Stimulated activated CD4-positive, alpha-beta T cell treated with anti-CD3 and anti-CD28 coated beads, TNF-alpha, amount 100 ng/mL, for 24 hours (primary cell): ENCODE measurements around the gene SPATA32.

Experiments used
- DNase-seq, 3 experiments: peaks; one replicate each; pipeline ENCODE4 v3.0.0-alpha.2; 2020; ENCODE audit warnings: low read depth in 3 of 3

SPATA32 gene

DNA sequence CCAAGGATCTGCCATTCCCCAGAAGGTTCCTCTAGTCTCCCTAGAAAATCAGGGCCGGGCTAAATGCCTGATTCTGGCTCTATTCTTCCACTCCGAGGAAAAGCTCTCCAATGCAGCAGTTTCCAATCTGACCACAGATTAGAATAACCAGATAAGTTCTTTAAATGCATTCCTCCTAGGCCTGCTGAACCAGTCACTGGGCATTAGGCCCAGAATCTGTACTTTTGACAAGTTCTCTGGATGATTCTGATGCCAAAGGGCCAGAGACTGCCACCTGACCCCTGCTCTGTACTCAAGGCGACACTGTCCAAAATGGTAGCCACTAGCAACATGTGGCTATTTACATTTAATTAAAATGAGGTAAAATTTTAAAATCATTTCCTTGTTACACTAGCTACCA, 32.6 kb upstream of the SPATA32 start:
- DNase-seq, result no peak

DNA sequence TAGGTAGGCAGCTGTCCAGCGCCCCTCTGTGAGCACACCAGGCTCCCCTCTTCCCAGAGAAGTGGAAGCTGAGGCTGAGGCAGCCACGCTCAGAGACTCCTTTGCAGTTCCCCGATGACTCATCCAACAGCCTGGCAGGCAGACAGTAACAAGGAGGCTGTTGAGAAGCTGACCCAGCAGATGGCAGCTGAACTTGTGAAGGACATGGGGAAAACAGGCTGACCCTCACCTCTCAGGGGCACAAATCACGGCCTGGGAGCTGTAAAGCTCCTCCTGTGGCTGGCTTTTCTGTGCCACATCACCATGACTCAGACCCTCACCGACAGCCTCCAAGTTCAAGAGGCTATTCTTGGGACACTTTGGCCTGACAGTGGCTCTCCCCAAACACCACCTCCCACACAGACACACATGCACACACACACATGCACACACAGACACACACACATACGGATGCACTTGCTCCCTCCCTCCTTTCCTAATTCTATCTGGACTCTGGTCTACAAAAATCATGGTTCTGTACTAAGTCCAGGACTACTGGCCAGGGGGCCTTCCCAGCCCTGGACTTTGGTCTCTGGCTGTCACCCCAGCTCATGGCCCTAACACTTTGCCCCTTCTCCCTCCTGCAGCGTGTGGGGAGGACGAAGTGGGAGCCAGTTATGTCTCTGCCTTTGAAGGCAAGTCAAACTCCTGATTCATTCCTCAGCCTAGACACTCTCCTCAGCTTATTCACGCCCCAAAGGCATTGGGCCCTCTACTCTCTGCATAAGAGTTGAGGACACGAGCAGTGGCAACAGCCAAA, 31.7 kb upstream of the SPATA32 start:
- DNase-seq, result no peak

DNA sequence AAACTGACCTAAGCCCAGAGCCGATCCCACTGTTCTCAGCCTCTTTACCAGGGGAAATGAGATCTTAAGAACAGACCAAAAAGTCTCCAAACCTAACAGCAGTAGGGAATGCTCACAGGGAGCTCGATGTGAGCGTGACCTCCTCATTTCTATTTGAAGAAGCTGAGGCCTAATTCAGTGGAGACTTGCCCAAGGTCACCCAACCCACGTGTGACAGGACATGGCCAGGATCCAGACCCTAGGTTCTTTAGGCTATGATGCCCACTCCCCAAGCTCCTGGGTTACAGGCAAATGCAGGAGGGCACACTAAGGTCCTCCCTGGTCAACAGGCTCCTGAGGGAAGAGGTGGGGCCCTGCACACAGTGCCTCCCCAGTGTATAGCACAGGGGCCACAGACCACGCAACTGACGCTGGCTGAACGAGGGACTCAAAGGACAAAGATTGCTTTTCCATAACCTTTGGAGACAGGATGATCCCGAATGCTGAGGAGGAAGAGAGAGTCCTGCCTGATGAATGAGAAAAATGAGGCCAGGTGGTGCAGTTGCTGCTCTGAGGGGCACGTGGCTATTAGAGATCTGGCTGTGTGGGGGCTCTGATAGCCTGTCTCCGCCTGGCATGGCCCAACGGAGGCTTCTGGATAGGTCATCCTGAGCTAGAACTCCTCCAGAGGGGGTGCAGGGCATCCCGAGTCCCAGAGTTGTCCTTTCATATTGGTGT, 31.0 kb upstream of the SPATA32 start:
- no peak for DNase-seq

DNA sequence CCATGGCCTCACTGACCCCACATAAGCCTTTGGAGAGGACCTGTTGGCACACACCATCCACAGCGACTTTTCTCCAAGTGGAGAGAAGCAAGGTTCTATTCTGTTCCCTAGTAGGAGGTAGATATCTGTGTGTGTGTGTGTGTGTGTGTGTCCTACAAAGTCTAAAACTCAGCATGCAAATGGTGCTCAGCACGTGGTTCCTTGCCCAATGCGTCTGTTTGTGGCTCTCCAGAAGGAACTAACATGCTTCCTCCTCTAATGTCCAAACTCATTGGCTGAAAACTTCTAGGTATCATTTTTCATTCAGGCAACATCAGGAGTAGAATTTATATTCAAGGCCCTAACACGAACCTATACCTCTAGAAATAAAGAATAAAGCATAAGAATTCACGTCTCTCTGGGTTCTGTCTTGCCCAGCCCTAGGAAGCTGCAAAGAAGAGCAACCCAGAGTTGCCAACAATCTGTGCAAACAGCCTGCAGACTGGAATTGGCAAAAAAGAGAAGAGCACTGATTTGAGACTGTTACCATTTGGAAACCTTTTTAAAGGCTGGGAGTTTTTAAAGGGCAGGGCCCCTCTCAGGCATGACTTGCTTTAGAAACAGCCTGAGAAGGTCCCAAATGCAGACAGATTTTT, 29.4 kb upstream of the SPATA32 start:
- no peak for DNase-seq

DNA sequence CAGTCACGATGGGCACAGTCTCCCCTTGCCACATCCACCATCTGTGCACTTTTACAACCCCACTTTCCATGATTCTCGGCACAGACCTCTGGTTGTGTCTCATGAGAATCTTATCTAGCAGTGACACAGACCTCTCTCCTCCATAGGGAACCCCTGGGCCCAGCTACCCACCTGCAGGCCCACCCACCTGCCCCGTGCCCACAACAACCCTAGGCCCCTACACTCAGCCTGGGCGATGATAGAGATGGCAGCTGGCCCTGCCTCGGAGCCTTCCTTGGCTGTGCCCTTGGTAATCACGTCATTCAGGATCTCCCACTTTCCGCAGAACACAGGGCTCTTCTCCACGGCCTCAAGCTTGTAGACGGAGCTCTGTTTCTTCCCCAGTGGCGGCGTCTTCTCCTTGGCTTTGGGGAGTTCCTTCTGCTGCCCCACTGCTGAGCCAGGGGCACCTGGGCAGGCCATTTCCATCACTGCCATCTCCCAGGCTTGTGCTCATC, 28.4 kb upstream of the SPATA32 start:
- no peak for DNase-seq

DNA sequence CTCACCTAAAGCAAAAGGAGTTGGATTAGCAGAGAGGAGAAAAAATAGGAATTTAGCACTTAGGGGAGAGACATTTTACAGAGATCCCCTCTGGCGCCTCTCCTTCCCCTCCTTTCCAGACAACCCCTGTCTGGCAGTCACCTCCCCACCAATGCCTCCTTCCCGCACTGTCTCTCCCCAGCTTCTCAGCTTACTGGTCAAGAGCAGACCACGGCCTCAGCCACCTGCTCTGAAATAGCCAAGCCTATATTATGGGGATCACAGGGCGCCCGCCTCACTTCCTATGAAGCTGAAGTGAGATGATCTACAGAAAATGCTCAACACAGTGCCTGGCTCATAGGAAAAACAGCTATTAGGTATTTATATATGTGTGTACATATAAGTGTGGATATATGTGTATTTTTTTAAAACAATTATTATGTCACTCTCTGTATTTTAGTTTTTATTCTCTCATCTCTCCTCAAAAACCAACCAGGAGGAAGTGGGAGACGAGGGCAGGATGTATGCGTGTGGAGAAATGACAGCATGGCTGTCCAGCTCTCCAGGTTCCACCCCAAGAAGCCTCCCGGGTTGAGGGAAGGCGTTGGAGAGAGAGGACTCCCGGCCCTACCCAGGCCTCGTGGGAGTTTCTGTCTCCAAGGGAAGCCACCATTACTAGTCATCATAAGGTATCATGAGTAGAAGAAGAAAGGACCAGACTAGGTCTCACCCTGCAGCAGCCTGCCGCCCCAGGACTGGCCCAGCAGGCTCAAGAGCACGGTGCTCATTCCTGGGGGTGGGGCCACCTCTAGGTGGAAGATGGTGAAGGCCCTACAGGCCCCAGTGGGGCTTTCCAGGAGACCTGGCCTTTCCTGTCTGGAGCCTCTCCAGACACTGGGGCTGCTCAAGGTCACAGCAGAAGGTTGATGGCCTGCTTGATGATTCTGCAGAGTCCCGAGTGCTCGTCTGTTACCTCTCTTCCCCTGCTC, 27.7 kb upstream of the SPATA32 start:
- DNase-seq, result no peak

DNA sequence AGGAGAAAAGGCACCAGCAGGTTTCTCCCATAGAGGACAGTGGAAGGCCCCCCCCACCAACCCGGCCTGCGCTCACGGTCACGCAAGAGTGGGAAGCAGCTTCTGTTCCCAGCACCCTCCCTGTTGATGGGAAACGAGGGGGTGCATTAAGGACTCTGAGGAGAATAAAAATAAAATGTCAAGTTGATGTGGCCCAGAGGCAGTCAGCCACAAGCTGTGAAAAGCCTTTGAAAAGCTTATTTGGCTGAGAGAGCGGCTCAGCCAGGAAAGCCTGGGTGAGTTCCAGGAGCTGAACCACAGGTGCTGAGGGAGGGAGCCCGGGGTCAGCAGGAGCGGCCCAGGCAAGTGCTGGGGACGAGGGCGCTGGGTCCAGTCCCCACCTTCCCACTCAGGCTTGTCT, 26.9 kb upstream of the SPATA32 start:
- no peak for DNase-seq

DNA sequence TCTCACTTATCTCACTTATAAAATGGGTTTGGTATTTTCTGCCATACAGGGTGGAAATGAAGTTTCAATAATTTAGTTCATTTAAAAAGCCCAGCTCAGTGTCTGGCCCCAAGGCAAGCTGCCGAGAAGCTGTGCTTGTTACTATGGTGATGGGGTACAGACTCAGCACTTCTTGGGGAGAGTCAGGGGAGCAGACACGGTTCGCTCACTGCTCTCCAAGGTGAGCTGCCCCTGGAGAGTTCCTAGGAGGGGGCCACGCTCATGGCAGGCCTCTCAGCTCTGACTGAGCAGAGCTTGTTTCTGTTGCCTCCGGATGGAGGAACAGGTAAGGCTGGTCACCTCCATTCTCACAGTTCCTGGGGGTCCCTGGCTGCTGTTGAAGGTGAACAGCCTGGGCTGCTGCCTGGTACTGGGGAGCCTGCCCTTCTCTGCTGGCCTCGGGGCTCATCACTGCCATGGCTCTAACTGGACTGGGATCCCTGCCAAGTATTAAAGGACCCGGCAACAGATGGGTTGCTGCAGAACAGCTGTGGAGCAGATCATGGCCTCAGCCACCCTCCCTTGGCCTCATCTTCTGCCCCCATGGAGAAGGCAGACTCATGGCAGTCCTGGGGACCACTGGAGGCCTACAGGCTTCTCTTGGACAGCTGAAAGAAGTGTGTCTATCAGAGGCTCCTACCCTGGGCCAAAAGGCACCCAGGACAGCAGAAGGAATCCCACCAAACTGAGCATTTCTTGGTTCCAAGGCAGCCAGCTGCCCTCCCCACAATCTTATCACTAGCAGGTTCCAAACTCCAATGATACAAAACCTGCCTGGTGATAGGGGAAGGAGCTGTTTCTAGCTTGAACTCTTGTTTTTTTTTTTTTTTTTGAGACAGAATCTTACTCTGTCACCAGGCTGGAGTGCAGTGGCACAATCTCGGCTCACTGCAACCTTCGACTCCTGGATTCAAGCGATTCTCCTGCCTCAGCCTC, 25.9 kb upstream of the SPATA32 start:
- no peak for DNase-seq

DNA sequence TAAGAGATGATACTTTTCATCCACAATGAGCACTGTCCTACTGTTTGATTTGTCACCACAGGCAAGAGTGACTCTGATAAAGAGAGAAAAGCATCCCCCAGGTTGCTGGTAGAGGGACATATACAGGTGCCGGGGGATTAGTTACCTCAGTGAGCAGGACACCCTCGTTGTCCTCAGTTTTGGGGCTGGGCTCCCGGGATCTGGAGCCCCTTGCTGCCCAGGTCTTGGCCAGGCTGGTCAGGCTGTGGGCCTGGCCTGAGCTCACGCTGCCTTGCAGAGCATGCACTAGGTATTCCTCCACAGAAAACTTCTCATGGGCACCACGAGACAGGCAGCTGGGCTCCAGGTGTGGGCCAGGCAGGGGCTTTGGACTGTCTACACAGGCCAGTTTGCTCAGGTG, 24.4 kb upstream of the SPATA32 start:
- DNase-seq, result no peak

DNA sequence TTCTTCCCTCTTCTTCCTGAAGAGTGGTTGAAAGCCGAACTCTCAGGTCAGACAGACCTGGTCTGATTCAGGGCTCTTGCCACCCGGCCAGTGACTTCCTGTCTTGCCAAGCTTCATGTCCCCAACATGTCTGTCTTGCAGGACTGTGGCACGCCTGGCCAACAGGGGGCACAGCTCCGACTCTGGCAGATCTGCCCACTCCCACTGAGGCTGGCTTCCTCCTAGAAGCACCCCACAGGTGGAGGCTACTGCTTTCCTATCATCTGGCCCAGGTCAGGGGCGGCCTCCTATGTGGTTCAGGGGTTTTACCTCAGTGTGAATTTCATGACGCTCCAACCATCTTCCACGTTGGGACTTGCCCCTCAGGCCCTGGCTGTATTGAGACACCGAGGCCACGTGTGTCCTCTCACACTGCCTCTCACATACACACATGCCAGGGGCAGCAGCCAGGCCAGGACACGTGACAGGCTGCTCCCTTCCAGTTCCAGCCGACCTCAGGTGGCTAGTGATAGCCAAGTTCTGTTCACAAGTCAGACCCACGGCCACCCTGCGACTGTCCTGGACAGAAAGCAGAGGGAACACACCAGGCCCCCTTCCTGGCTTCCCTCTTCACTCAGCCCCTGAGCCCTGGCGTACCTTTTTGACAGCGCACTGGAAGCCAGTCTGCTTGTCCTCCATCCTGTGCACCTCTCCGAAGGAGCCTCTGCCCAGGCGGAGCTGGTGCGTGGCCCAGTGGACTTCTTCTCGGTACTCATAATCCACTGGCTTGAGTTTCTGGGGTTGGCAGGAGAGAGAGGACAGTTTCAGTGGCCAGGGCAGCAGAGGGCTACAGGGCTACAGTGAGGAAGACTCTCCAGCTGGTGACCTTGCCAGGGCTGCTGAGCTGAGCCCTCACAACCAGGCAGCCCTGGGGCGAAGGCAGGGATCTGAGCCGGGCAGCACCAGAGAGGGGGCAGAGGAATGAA, 22.6 kb upstream of the SPATA32 start:
- peak in 1 of 3 experiments; percentile 44 for DNase-seq

DNA sequence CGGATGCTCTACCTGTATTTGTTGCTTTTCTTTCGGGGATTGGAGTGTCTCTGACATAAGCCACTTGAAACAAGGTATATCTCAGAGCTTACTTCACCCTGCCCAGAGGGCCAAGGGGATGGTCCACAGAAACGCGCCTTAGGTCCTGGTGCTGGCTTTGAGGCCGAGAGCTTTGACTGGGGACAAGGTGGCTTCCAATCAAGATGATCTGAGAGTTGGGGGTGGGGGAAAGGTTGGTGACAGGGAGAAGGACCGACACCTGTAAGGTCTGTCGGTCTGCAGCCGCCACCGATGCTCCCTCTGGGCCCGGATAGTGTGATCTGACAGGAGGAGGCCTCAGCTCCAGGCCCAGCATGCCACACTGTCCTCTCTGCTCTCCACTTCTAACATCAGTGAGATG, 21.8 kb upstream of the SPATA32 start:
- no peak for DNase-seq

DNA sequence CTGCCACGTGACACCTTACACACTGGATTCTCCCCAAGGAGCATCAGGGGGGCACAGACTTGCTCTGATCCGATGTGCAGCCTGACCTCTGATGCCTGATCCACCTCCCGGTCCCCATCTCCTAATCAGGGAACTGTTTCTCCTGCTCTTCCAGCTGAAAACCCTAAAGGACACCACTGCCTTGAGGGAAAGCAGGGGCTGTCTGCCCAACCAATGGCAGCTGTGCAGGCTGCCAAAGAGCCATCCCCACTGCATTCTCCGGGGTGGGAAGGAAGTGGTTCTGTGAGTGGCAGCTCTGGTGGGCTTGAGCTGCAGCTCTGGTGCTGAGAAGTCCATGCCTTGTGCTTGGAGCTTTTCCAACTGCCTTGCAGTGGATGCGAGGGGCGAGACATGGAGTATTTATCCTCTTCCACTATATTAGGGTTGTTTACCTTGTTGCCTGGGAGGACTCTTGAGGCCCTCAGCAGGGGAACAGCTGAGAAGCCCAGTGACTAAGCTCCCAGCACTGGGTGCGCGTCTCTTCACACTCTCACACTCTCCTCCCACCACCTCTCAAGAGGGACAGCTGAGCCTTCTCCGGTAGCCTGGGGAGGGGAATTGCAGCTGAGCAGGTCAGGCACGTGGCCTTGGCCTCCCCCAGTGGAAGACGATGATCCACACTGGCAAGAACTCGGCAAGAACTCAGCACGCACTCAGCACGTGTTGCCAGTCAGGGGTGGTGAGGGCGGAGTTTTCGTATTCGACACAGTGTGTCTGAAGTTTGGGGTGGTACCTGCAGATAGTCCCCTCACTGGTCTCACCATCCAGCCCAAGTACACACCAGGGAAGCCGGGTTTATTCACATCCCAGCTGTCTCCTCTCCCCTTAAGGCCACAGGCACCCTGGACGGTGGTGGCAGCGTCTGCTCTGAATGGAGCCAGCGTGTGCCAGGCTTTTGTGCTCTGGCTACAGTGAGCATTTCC, 21.1 kb upstream of the SPATA32 start:
- DNase-seq, result no peak

DNA sequence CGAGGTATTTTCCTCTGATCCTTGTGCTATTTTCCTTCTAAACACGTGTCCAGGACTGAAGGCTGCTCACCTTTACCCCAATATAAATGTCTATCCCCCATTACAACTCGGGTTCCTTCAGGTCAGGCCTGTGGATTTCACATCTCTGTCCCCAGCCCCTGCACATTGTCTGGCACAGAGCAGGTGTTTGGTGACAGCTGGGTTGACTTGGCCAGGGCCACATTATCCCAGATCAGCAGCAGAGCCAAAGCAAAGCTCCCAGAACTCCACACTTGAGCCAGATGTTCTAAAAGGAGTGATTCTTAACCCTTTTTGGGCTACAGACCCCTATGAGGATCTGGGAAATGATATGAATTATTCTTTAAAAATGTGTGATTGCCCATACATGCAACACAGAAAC, 18.0 kb upstream of the SPATA32 start:
- DNase-seq, result no peak

DNA sequence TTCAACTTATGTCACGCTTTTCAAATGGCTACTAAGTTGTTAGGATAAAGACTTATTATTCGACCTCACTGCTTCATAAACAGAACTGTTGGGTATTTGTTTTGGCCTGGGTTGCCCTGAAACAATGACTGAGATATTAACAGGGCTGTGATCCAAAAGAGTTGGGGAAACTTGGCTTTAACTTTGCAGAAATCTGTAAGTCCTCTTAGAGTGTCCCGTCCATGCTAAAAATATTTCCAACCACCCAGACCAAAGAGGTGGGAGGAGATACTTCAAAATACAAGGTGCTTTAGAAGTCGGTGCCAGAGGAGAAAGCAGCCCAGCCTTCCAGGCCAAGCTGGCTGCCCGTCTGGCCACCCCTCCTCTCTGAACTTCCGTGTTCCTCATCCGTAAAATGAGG, 16.1 kb upstream of the SPATA32 start:
- no peak for DNase-seq

DNA sequence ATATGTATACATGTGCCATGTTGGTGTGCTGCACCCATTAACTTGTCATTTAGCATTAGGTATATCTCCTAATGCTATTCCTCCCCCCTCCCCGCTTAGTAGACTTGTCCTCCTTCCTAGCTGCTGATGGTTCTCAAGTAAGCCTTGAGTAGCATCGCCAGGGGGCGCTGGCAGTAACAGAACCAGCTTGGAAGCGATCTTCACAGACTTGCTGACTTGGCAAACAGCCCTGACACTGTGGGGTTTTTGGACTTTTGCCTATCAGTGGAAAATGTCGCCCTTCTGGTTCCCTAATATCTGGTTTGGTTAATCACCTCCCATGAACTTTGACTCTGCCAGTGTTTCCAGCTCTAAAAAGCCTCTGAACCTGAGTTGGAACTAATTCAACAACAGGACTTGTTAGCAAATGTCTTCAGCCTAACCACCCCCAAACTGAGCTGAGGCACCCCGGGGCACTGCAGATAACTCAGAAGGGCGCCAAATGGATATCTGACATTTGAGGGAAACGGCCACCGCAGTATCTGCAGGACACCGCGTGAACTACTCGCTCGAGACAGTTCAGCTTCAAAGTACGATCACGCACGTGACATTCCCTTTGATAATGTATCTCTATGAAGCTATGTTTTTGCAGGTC, 15.4 kb upstream of the SPATA32 start:
- DNase-seq, result peak; percentile 81 to 90 (median 82)

DNA sequence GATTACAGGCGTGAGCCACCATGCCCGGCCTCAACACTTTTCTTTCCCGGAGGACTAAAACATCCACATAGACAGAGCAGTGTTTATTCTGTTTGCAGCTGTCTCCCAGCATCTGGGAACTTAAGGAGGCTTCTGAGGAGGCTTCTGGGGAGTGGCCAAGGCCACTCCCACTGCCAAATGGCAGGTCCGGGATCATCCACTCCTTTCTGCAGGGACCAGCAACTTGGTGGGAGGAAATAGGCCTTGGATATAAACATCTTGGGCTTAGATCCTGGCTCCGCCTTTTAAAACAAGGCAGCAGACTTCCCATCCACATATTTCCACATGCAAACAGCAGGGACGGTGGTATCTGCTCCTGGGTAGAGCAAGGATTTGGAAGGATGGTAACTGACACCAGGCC, 14.1 kb upstream of the SPATA32 start:
- DNase-seq, result no peak

DNA sequence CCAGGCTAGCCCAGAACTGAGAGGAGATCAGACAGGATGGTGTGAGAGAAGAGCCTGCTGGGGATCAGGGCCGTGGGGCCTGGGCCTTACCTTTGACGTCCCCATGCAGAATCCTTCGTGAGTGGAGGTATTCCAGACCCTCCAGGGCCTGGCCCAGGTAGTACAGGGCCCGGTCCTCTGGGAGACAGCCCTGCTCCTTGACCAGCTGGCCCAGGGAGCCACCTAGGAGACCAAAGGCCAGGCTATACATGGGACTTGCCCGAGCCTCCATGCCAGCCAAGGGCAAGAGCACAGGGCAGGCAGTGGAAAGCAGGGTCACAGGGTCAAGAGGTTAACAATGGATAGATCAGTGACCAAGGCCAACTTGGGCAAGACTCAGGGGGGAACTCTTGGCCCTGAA, 12.1 kb upstream of the SPATA32 start:
- DNase-seq, result no peak

DNA sequence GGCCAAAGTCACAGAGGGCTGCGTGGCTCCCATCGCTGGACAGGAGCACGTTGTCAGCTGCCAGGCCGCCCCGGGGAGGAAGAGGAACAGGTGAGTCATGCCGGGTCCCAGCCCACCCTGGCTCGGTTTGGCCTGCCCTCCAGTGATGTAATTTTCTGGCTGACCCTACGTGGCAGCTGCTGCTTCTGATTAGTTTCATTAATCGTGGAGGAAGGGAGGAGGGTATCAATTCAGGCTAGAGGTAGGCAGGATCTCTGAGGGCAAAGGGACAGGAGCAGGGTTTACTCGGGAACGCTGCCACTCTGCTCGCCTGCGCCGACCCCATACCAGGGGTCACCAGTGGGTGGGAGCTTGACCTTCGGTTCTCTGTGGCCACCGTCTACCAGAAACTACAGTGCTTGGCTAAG, 11.7 kb upstream of the SPATA32 start:
- DNase-seq, result no peak
